ENCODE measurements around the gene KDM2A.

DNA sequence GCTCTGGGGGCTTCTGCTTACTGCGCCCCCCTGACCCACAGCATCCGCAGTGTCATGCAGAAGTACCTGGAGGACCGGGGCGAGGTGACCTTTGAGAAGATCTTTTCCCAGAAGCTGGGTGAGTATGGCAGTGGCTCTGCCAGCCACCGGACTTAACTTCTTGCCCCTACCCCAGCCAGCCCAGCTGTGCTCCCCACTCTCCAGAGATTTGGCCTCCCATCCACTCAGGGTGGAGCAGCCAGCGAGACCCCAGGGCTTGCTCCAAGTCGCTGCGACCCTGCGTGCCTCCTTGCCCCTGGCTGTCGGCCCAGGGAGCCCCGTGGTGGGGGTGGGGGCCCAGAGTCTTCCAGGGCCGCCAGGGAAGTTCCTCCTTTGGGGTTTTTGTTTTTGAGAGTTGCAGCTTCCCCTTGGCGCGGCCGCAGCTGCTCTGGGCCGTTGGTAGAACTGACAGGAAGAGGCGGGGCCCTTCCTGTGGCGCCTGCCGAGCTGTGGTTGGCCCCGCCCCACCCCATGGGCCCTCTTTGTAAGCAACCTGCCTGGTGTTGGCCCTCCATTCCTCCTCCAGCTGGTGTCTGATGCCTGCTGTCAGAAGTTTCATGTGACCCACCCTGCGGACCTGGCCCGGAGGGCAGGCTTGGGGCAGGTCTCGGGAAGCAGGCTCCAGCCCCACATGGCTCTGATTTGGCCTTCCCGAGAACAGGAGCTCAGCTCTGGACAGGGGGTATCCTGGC lies 158.3 kb downstream of the KDM2A start:
- TF ChIP-seq, protein P1, sequence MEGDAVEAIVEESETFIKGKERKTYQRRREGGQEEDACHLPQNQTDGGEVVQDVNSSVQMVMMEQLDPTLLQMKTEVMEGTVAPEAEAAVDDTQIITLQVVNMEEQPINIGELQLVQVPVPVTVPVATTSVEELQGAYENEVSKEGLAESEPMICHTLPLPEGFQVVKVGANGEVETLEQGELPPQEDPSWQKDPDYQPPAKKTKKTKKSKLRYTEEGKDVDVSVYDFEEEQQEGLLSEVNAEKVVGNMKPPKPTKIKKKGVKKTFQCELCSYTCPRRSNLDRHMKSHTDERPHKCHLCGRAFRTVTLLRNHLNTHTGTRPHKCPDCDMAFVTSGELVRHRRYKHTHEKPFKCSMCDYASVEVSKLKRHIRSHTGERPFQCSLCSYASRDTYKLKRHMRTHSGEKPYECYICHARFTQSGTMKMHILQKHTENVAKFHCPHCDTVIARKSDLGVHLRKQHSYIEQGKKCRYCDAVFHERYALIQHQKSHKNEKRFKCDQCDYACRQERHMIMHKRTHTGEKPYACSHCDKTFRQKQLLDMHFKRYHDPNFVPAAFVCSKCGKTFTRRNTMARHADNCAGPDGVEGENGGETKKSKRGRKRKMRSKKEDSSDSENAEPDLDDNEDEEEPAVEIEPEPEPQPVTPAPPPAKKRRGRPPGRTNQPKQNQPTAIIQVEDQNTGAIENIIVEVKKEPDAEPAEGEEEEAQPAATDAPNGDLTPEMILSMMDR (IDR thresholded peaks at IDR 0.05): no peak
- no peak for TF ChIP-seq EZH2 (IDR thresholded peaks at IDR 0.05; ENCODE audit: borderline replicate concordance, insufficient read depth, low read depth, low read length, poor library complexity, severe bottlenecking)

Data from B cell (primary cell).